Psoas muscle (tissue), 8 donors: ENCODE results near the gene RAB31. TPM values are rescaled to one million over a fixed set of nuclear protein-coding genes. Genes with fewer than 3 reads are reported as not detected.

ENCODE experiments used
- ATAC-seq, 4 donors: fragments of 200-7000 bp; cut with Tn5 transposase; one replicate each; pipeline ENCODE4 v1.9.1; 2020; ENCODE audit warnings: moderate library complexity in 3 of 4, mild to moderate bottlenecking in 2 of 4
- DNase-seq, 2 donors: peaks; one replicate each; pipeline ENCODE4 v3.0.0-alpha.2; 2020
- H3K27ac ChIP-seq: fragments of 200-600 bp; one replicate; pipeline ENCODE4 v1.8.0; 2022
- H3K27me3 ChIP-seq, 3 donors: fragments of 200-600 bp in 1 of 3; one replicate each; pipeline versions ENCODE4 v1.6.1 to v1.8.0; 2013 to 2022; ENCODE audit warnings: low read length in 2 of 3, mild to moderate bottlenecking in 2 of 3, moderate library complexity in 1 of 3; ENCODE audit not compliant: insufficient read depth in 3 of 3
- H3K36me3 ChIP-seq, 2 donors: fragments of 200-600 bp in 1 of 2; one replicate each; pipeline versions ENCODE4 v1.6.1 to v1.8.0; 2013 to 2022; ENCODE audit warnings: low read depth in 1 of 2, mild to moderate bottlenecking in 1 of 2, moderate library complexity in 1 of 2; ENCODE audit not compliant: insufficient read depth in 1 of 2
- H3K4me1 ChIP-seq: fragments of 200-600 bp; one replicate; pipeline ENCODE4 v1.8.0; 2022
- H3K4me3 ChIP-seq: fragments of 200-600 bp; one replicate; pipeline ENCODE4 v1.8.0; 2022; ENCODE audit warnings: mild to moderate bottlenecking
- H3K9me3 ChIP-seq: fragments of 200-600 bp; one replicate; pipeline ENCODE4 v1.8.0; 2022
- WGBS, 3 donors: extraction: QIAGEN DNeasy Blood & Tissue Kit; methylation state at CpG; one replicate each; pipeline versions ENCODE4 v1.1.6 to v1.1.7; 2013; 5-methylcytosine and 5-hydroxymethylcytosine counted together
- intact Hi-C, 2 donors: fragments of 100-400 bp; cut with DNase I; formaldehyde crosslinking; loops; one replicate each; pipeline versions ENCODE4 v1.11.0 to v1.14.2; 2022
- polyA plus RNA-seq, 3 donors: library from polyadenylated mRNA; stranded (reverse); fragments of 200-250 nt; gene quantifications; one replicate each; pipeline ENCODE4 v1.2.3, GENCODE V29; 2013
- total RNA-seq, 4 donors: library from RNA; stranded (reverse); fragmentation: NEBNext Ultra II Directional in 2 of 4; extraction: Animal tissue kit (Norgen Biotek cat#: 25700) in 2 of 4; gene quantifications; one replicate each; pipeline versions ENCODE4 v1.2.1 to v1.2.4, GENCODE V29; 2021 to 2023
- TF ChIP-seq, protein P1 (sequence below): fragments of 200-600 bp; IDR thresholded peaks from one replicate; pipeline ENCODE4 v1.8.0; 2022; ENCODE audit warnings: antibody characterized with exemption
- donor health status: healthy with polysubstance abuse.
- donor health status: DM: no; HTN: no; CAD: no; lungs with moderate emphysema.
- donor health status: Bipolar disorder and iron deficiency.
- donor health status: healthy.
- donor health status: DM: yes; HTN: yes; CAD: no.
- donor health status: DM: no; HTN: no; CAD: no.
- donor health status: DM: no; HTN: no; CAD: no.
- donor health status: DM: yes; HTN: yes; CAD: no.

RAB31 gene
- total and polyA plus RNA-seq, 7 donors = 2.2 to 8.9 (median 5.3) TPM

DNA sequence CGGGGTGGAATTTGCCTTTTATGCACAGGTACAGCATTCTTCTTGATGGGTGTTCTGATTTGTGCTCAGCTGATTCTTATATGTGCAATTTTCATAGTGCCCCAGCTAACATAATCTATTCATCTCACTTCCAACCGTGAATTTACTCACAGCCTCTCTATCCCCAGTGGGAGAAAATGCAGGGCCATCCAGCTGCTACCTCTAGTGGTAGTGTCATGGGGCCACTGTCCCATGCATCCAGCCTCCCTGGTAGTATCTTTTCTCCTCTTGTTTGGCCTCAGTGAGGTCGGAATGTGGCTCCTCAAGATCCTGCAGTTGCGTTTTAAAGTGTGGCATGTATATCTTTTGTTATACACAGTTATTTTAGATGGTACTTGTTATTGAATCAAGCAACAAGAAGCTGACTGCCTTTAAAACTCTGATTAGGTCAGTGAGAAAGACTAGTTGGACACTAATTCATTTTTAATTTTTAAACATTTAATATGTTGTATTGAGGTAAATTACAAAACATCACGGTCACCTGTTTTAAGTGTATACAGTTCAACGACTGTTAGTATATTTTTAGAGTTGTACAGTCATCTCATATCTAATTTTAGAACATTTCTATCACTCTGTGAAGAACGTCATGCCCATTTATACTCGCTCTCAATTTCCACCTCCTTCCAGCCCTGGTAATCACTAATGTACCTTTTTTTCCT, 109.8 kb downstream of the RAB31 start:
- H3K27me3 ChIP-seq = no peaks in the 10 kb centered on the region
- intact Hi-C loops = loop anchor here in 1 of 2 donors (2.0 kb wide), 1 partner anchor 99 kb away; no protein-coding TSS in a partner anchor

DNA sequence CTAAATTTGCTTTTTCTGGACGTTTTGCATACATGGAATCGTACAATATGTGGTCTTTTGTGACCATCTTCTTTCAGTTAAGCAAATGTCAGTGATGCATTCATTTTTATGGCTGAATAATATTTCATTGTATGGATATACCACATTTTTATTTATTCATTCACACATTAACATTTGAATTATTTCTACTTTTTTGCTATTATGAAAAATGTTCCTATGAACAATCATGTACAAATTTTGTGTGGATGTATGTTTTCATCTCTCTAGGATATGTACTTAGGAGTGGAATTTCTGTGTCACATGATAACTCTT, 110.3 kb downstream of the RAB31 start:
- no peak for DNase-seq
- intact Hi-C loops = loop anchor here in 1 of 2 donors (2.0 kb wide), 1 partner anchor 98 kb away; no protein-coding TSS in a partner anchor
- Histone ChIP-seq H3K27me3 (no peaks in the 10 kb centered on the region), H3K4me1 (peaks cover 23% of the 10 kb centered on the region), H3K36me3 (no peaks in the 10 kb centered on the region), H3K27ac (peak overlapping the region; percentile 85), H3K4me3 (no peak overlapping the region), H3K9me3 (no peaks in the 10 kb centered on the region)
- TF ChIP-seq, protein P1, sequence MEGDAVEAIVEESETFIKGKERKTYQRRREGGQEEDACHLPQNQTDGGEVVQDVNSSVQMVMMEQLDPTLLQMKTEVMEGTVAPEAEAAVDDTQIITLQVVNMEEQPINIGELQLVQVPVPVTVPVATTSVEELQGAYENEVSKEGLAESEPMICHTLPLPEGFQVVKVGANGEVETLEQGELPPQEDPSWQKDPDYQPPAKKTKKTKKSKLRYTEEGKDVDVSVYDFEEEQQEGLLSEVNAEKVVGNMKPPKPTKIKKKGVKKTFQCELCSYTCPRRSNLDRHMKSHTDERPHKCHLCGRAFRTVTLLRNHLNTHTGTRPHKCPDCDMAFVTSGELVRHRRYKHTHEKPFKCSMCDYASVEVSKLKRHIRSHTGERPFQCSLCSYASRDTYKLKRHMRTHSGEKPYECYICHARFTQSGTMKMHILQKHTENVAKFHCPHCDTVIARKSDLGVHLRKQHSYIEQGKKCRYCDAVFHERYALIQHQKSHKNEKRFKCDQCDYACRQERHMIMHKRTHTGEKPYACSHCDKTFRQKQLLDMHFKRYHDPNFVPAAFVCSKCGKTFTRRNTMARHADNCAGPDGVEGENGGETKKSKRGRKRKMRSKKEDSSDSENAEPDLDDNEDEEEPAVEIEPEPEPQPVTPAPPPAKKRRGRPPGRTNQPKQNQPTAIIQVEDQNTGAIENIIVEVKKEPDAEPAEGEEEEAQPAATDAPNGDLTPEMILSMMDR = no peak
- 75 to 92% (median 81%) methylated on average over 2 of the region's 2 CpGs for WGBS, 3 donors
- ATAC-seq = no peak

More for the DNA sequence above, 109.8 kb downstream of the RAB31 start:
- Histone ChIP-seq H3K36me3 (no peaks in the 10 kb centered on the region), H3K9me3 (no peaks in the 10 kb centered on the region), H3K4me1 (peaks cover 18% of the 10 kb centered on the region), H3K27ac (peak overlapping the region; percentile 85), H3K4me3 (no peak overlapping the region)
- DNase-seq (no peak), ATAC-seq (peak; percentile 93 to 99 (median 98))
- 47 to 59% (median 55%) methylated on average over 8 of the region's 8 CpGs for WGBS, 3 donors
- TF ChIP-seq, protein P1 = no peak

DNA sequence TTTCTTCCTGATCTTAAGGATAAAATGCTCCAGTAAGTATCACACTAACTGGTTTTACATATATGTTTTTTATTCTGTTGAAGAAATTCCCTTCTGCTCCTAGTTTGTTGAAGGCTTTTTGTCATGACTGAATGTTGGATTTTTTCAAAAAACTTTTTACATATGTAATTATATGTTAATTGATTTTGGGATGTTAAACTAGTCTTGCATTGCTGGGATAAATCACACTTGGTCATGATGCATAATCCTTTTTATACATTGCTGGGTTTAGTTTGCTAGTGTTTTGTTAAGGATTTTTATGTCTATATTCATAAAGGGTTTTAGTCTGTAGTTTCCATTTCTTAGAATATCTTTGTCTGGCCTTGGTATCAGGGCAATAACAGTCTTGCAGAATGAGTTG, 112.0 kb downstream of the RAB31 start:
- Histone ChIP-seq H3K4me3 (no peak overlapping the region), H3K36me3 (no peaks in the 10 kb centered on the region), H3K27ac (no peak overlapping the region), H3K4me1 (peaks cover 31% of the 10 kb centered on the region), H3K27me3 (no peaks in the 10 kb centered on the region), H3K9me3 (no peaks in the 10 kb centered on the region)
- ATAC-seq = no peak
- intact Hi-C loops = no loop called here
- DNase-seq = no peak
- TF ChIP-seq, protein P1 = no peak

DNA sequence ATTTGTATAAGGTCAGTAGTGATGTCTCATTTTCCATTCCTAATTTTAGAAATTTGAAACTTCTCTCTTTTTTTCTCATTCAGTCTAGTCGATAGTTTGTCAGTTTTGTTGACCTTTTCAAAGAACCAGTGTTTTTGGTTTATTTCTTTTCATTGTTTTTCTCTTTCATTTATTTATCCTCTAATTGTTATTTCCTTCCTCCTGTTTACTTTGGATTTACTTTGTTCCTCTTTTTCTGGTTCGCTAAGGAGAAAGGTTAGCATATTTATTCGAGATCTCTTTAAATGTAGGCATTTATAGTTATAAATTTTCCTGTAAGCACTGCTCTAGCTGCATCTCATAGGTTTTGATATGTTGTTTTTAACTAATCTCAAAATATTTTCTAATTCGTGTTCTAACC, 112.6 kb downstream of the RAB31 start:
- Histone ChIP-seq H3K9me3 (no peaks in the 10 kb centered on the region), H3K27me3 (no peaks in the 10 kb centered on the region), H3K4me1 (peaks cover 37% of the 10 kb centered on the region), H3K4me3 (no peak overlapping the region), H3K27ac (no peak overlapping the region), H3K36me3 (no peaks in the 10 kb centered on the region)
- no peak for DNase-seq
- TF ChIP-seq, protein P1 = no peak
- intact Hi-C loops = no loop called here
- WGBS, 3 donors = 79 to 93% (median 92%) methylated on average over 4 of the region's 4 CpGs
- no peak for ATAC-seq
